Measurements from ENCODE around the gene UQCR11.
"Not testable (repeated sequence)": the region's sequence is repeated elsewhere in the genome, so short reads cannot be mapped to it uniquely, and the experiment has no call there.

UQCR11 gene

GRCh38 chr19:1605236-1606137, at the start of gene UQCR11:
TSS of gene UQCR11 (minus strand) at chr19:1605462. CDS start at chr19:1605409, 53 bp downstream.
- peak; percentile 98 for DNase-seq

- no peak for DNase-seq
Measured at GRCh38 chr19:1654178-1654792, 49.0 kb upstream of the UQCR11 start.

GRCh38 chr19:1653300-1653628, 48.0 kb upstream of the UQCR11 start:
- no peak for DNase-seq

- peak; percentile 99 for DNase-seq
Measured at GRCh38 chr19:1652471-1653299, 47.4 kb upstream of the UQCR11 start, which contains the start of gene TCF3. TSS of gene TCF3 (minus strand) at chr19:1652615. CDS start at chr19:1650248, 2,367 bp downstream.

- peak; percentile 78 for DNase-seq
Measured at GRCh38 chr19:1651568-1652291, 46.5 kb upstream of the UQCR11 start.

GRCh38 chr19:1650650-1651567, 45.6 kb upstream of the UQCR11 start:
- DNase-seq = peak; percentile 53

GRCh38 chr19:1649706-1650649, 44.7 kb upstream of the UQCR11 start:
- DNase-seq = peak; percentile 36

GRCh38 chr19:1648920-1649541, 43.8 kb upstream of the UQCR11 start:
- DNase-seq = no peak

- DNase-seq = no peak
Measured at GRCh38 chr19:1648459-1648849, 43.2 kb upstream of the UQCR11 start.

GRCh38 chr19:1647501-1648458, 42.5 kb upstream of the UQCR11 start:
- no peak for DNase-seq

- DNase-seq = no peak
Measured at GRCh38 chr19:1646659-1647453, 41.6 kb upstream of the UQCR11 start.

GRCh38 chr19:1646149-1646548, 40.9 kb upstream of the UQCR11 start:
- no peak for DNase-seq

GRCh38 chr19:1645299-1645698, 40.0 kb upstream of the UQCR11 start:
- DNase-seq = no peak

GRCh38 chr19:1644070-1644469, 38.8 kb upstream of the UQCR11 start:
- no peak for DNase-seq

- DNase-seq = not testable (repeated sequence)
Measured at GRCh38 chr19:1640893-1641448, 35.7 kb upstream of the UQCR11 start.

GRCh38 chr19:1636325-1637236, 31.3 kb upstream of the UQCR11 start:
- DNase-seq = no peak

- DNase-seq = no peak
Measured at GRCh38 chr19:1634938-1635243, 29.6 kb upstream of the UQCR11 start.

All from NCI-H69 (cell line).